Activated T-helper 17 cell treated with anti-CD3 and anti-CD28 coated beads, Interleukin-2, amount 50 U/mL, for 72 hours (primary cell): ENCODE results near the gene OR4X1. TPM values are rescaled to one million over a fixed set of nuclear protein-coding genes. Genes with fewer than 3 reads are reported as not detected.

Experiments used
- total RNA-seq, 2 donors: library from RNA; stranded (reverse); gene quantifications; one replicate each; pipeline ENCODE4 v1.2.3, GENCODE V29; 2022

Gene OR4X1
- total RNA-seq, 2 donors from 2014 or later = not detected

Other genes with a start within 250 kb of the OR4X1 start
- not detected for gene OR4B1, start 47.1 kb upstream of the OR4X1 start, total RNA-seq
- not detected for gene OR4X2, start 18.8 kb upstream of the OR4X1 start, total RNA-seq
- not detected for gene OR4S1, start 42.4 kb downstream of the OR4X1 start, total RNA-seq
- gene OR4C3, start 61.1 kb downstream of the OR4X1 start, total RNA-seq = not detected
- not detected for gene OR4C5, start 102.6 kb downstream of the OR4X1 start, total RNA-seq
- not detected for gene OR4A47, start 224.9 kb downstream of the OR4X1 start, total RNA-seq